Measurements from ENCODE around the gene SAP130.

SAP130 gene

GRCh38 chr2:128064353-128064752 lies 36.5 kb upstream of the SAP130 start:
- H3K27ac ChIP-seq = no peak overlapping the region
- H3K27me3 ChIP-seq (ENCODE audit: insufficient read depth, low read depth) = no peaks in the 10 kb centered on the region
- no peaks in the 10 kb centered on the region for H3K79me2 ChIP-seq (ENCODE audit: insufficient read depth, low read depth)
- no peak for TF ChIP-seq CTCF (conservative IDR thresholded peaks at IDR 0.05; ENCODE audit: low read depth, low read length)
- no peak overlapping the region for H3K4me2 ChIP-seq
- no peaks in the 10 kb centered on the region for H3K36me3 ChIP-seq (ENCODE audit: insufficient read depth)
- H2AFZ ChIP-seq (ENCODE audit: low read depth) = no peak overlapping the region
- no peak overlapping the region for H3K9ac ChIP-seq
- H3K4me3 ChIP-seq (IDR thresholded peaks at IDR 0.05; ENCODE audit: insufficient read depth, low read depth, low read length) = no peak overlapping the region
- no peaks in the 10 kb centered on the region for H3K4me1 ChIP-seq (ENCODE audit: low read depth, poor library complexity, severe bottlenecking)
- no peaks in the 10 kb centered on the region for H4K20me1 ChIP-seq (ENCODE audit: insufficient read depth)

- Histone ChIP-seq H3K9ac (no peak overlapping the region), H2AFZ (ENCODE audit: low read depth) (no peak overlapping the region), H3K27ac (no peak overlapping the region), H3K4me1 (ENCODE audit: low read depth, poor library complexity, severe bottlenecking) (no peaks in the 10 kb centered on the region), H4K20me1 (ENCODE audit: insufficient read depth) (no peaks in the 10 kb centered on the region), H3K36me3 (ENCODE audit: insufficient read depth) (no peaks in the 10 kb centered on the region), H3K4me2 (no peak overlapping the region), H3K4me3 (IDR thresholded peaks at IDR 0.05; ENCODE audit: insufficient read depth, low read depth, low read length) (no peak overlapping the region), H3K27me3 (ENCODE audit: insufficient read depth, low read depth) (no peaks in the 10 kb centered on the region), H3K79me2 (ENCODE audit: insufficient read depth, low read depth) (no peaks in the 10 kb centered on the region)
- no peak for TF ChIP-seq CTCF (conservative IDR thresholded peaks at IDR 0.05; ENCODE audit: low read depth, low read length)
These were observed 34.7 kb upstream of the SAP130 start for GRCh38 chr2:128062571-128062970.

- Histone ChIP-seq H3K4me1 (ENCODE audit: low read depth, poor library complexity, severe bottlenecking) (no peaks in the 10 kb centered on the region), H3K79me2 (ENCODE audit: insufficient read depth, low read depth) (no peaks in the 10 kb centered on the region), H3K27ac (no peak overlapping the region), H4K20me1 (ENCODE audit: insufficient read depth) (no peaks in the 10 kb centered on the region), H3K27me3 (ENCODE audit: insufficient read depth, low read depth) (no peaks in the 10 kb centered on the region), H3K36me3 (ENCODE audit: insufficient read depth) (no peaks in the 10 kb centered on the region), H2AFZ (ENCODE audit: low read depth) (no peak overlapping the region), H3K4me2 (no peak overlapping the region), H3K9ac (no peak overlapping the region), H3K4me3 (IDR thresholded peaks at IDR 0.05; ENCODE audit: insufficient read depth, low read depth, low read length) (no peak overlapping the region)
- no peak for TF ChIP-seq CTCF (conservative IDR thresholded peaks at IDR 0.05; ENCODE audit: low read depth, low read length)
These were observed 30.3 kb upstream of the SAP130 start for GRCh38 chr2:128058114-128058513.

- Histone ChIP-seq H3K4me2 (no peak overlapping the region), H3K27ac (no peak overlapping the region), H3K27me3 (ENCODE audit: insufficient read depth, low read depth) (no peaks in the 10 kb centered on the region), H3K36me3 (ENCODE audit: insufficient read depth) (no peaks in the 10 kb centered on the region), H2AFZ (ENCODE audit: low read depth) (no peak overlapping the region), H3K79me2 (ENCODE audit: insufficient read depth, low read depth) (no peaks in the 10 kb centered on the region), H3K4me3 (IDR thresholded peaks at IDR 0.05; ENCODE audit: insufficient read depth, low read depth, low read length) (no peak overlapping the region), H3K9ac (no peak overlapping the region), H3K4me1 (ENCODE audit: low read depth, poor library complexity, severe bottlenecking) (no peaks in the 10 kb centered on the region), H4K20me1 (ENCODE audit: insufficient read depth) (no peaks in the 10 kb centered on the region)
- TF ChIP-seq CTCF (conservative IDR thresholded peaks at IDR 0.05; ENCODE audit: low read depth, low read length) = no peak
These were observed 29.5 kb upstream of the SAP130 start for GRCh38 chr2:128057334-128057733.

Data from KMS-11 (cell line).